ENCODE measurements around the gene FAM234B. TPM values are rescaled to one million over a fixed set of nuclear protein-coding genes. Genes with fewer than 3 reads are reported as not detected.

Gene FAM234B
- polyA plus RNA-seq, 1 of the 3 experiments (the other 2 are of a cell fraction), result 3.7 TPM

GRCh38 chr12:13124656-13125505 lies 80.7 kb downstream of the FAM234B start:
- Histone ChIP-seq H3K4me3 (ENCODE audit: low read depth in 2 of 2, low read length in 1 of 2) (no peak overlapping the region), H3K4me2 (0 out of 2 replicates have a peak overlapping the region, but pooled peaks have one; percentile 4), H3K9ac (no peak overlapping the region), H3F3A (replicated peaks; ENCODE audit: insufficient read depth) (no peaks in the 10 kb centered on the region), H3K9me2 (no peaks in the 10 kb centered on the region), H3K9me3 (no peaks in the 10 kb centered on the region), H3K4me1 (ENCODE audit: control insufficient read depth in 1 of 2, insufficient read depth in 2 of 2, low read depth in 1 of 2, low read length in 1 of 2) (peaks cover 0 to 13% of the 10 kb centered on the region in 2 experiments; a peak in 1 of 4 replicates), H3K27me3 (ENCODE audit: insufficient read depth) (no peaks in the 10 kb centered on the region), H3K36me3 (replicated peaks in 1 of 2; ENCODE audit: control insufficient read depth in 1 of 2, insufficient read depth in 2 of 2, low read length in 1 of 2) (no peaks in the 10 kb centered on the region), H2AFZ (ENCODE audit: low read depth) (no peak overlapping the region), H3K79me2 (ENCODE audit: insufficient read depth) (no peaks in the 10 kb centered on the region), H4K20me1 (ENCODE audit: insufficient read depth) (no peaks in the 10 kb centered on the region), H3K27ac (ENCODE audit: low read depth in 2 of 2, low read length in 1 of 2) (peak overlapping the region in 1 of 2 experiments; percentile 10; a peak in 1 of 4 replicates)
- DNase-seq, result no peak
- CTCF ChIA-PET, result interaction anchor here (1.3 to 1.6 kb wide), 2 partner anchors 12 to 26 kb away, joined by 3 to 4 read pairs; no protein-coding TSS in a partner anchor
- WGBS (ENCODE audit: low lambda C conversion rate), result 69% methylated on average over 8 of the region's 8 CpGs
- POLR2A ChIA-PET, result no interaction called here
- TF ChIP-seq SIN3A (IDR thresholded peaks at IDR 0.05; ENCODE audit: borderline replicate concordance, low read depth, low read length) (no peak), FOXJ3 (CRISPR knock-in tag; IDR thresholded peaks at IDR 0.05) (no peak), GABPA (IDR thresholded peaks at IDR 0.05; ENCODE audit: low read depth) (no peak), TCF12 (IDR thresholded peaks at IDR 0.05) (peak; percentile 43; the same call in 1 of the 2 replicates), USF1 (IDR thresholded peaks at IDR 0.05; ENCODE audit: borderline replicate concordance, low read depth) (no peak), RCOR1 (IDR thresholded peaks at IDR 0.05; ENCODE audit: low read length) (no peak), POLR2AphosphoS5 (IDR thresholded peaks at IDR 0.05; ENCODE audit: low read depth, low read length) (no peak), ELF1 (IDR thresholded peaks at IDR 0.05) (no peak), MAX (IDR thresholded peaks at IDR 0.05; ENCODE audit: low read depth) (no peak), EZH2phosphoT487 (IDR thresholded peaks at IDR 0.05; ENCODE audit: borderline replicate concordance, low read depth) (no peak), GATA2 (CRISPR knock-in tag; IDR thresholded peaks at IDR 0.05) (no peak), FOSL2 (IDR thresholded peaks at IDR 0.05; ENCODE audit: borderline replicate concordance, low read depth) (peak; percentile 48; the same call in 1 of the 2 replicates), CTCF (IDR thresholded peaks at IDR 0.05) (no peak), EP300 (IDR thresholded peaks at IDR 0.05; ENCODE audit: borderline replicate concordance in 1 of 2, low read depth in 1 of 2, low read length in 1 of 2) (peak in 1 of 2 experiments; percentile 36; a peak in 1 of 4 replicates), TEAD4 (IDR thresholded peaks at IDR 0.05; ENCODE audit: borderline replicate concordance, insufficient read depth) (peak; percentile 26; the same call in 1 of the 2 replicates), NRF1 (IDR thresholded peaks at IDR 0.05; ENCODE audit: low read depth, low read length) (no peak), PBX3 (IDR thresholded peaks at IDR 0.05) (peak; percentile 80), TAF1 (IDR thresholded peaks at IDR 0.05; ENCODE audit: borderline replicate concordance, low read depth, low read length) (no peak), RXRA (IDR thresholded peaks at IDR 0.05; ENCODE audit: borderline replicate concordance, low read depth) (peak; percentile 67; the same call in 1 of the 2 replicates), YY1 (IDR thresholded peaks at IDR 0.05; ENCODE audit: low read depth) (no peak), NFIC (IDR thresholded peaks at IDR 0.05; ENCODE audit: borderline replicate concordance) (no peak), RAD21 (IDR thresholded peaks at IDR 0.05; ENCODE audit: low read length) (no peak), SMC3 (IDR thresholded peaks at IDR 0.05; ENCODE audit: low read depth, low read length) (no peak), JUND (IDR thresholded peaks at IDR 0.05) (peak; percentile 65), REST (IDR thresholded peaks at IDR 0.05; ENCODE audit: low read depth, low read length) (no peak)

All from SK-N-SH (cell line).